IMR-90 (cell line): ENCODE measurements around the gene RSPH9. TPM values are rescaled to one million over a fixed set of nuclear protein-coding genes. Genes with fewer than 3 reads are reported as not detected.

Source experiments
- ATAC-seq: fragments of 200-7000 bp; cut with Tn5 transposase; 2 replicates; pipeline ENCODE4 v1.9.1; 2020; ENCODE audit warnings: low read depth, mild to moderate bottlenecking, moderate library complexity
- BruUV-seq: library from RNA; stranded (reverse); fragments of 400-500 nt; replicated peaks from 2 replicates; lab custom pipeline; 2021; lab: Mats Ljungman, UMichigan
- CTCF ChIA-PET: fragments of 300-600 bp; formaldehyde crosslinking; extraction: SDS; loops from one replicate; lab custom pipeline; 2021; ENCODE audit warnings: antibody characterized with exemption; lab: Yijun Ruan, JAX
- POLR2A ChIA-PET: fragments of 300-600 bp; sonication (Branson Sonifier 250); formaldehyde crosslinking; loops from one replicate; lab custom pipeline; 2022; ENCODE audit warnings: antibody characterized with exemption; ENCODE audit not compliant: unreplicated experiment; lab: Charles Lee
- DNase-seq: peaks from one replicate; pipeline ENCODE4 v3.0.0; 2013
- H2AFZ ChIP-seq: replicated peaks from 2 replicates; pipeline ENCODE3; 2013; ENCODE audit warnings: low read length, mild to moderate bottlenecking; ENCODE audit not compliant: poor library complexity
- H2AK5ac ChIP-seq: 2 replicates; pipeline ENCODE4 v1.6.1; 2013; ENCODE audit warnings: low read depth, low read length, inconsistent platforms
- H2AK9ac ChIP-seq: replicated peaks from 2 replicates; pipeline ENCODE3; 2013; ENCODE audit warnings: mild to moderate bottlenecking, low read depth, low read length, moderate library complexity; ENCODE audit not compliant: poor library complexity
- H2BK120ac ChIP-seq: 2 replicates; pipeline ENCODE4 v1.6.1; 2013; ENCODE audit warnings: low read depth, low read length, inconsistent platforms
- H2BK15ac ChIP-seq: 3 replicates; pipeline ENCODE4 v1.6.1; 2013; ENCODE audit warnings: low read depth, low read length, inconsistent platforms
- H2BK20ac ChIP-seq: 2 replicates; pipeline ENCODE4 v1.6.1; 2013; ENCODE audit warnings: low read depth, mild to moderate bottlenecking, inconsistent platforms, low read length, moderate library complexity
- H2BK5ac ChIP-seq: 2 replicates; pipeline ENCODE4 v1.6.1; 2013; ENCODE audit warnings: mild to moderate bottlenecking, low read depth, low read length, inconsistent platforms; ENCODE audit not compliant: poor library complexity, severe bottlenecking
- H3K14ac ChIP-seq: replicated peaks from 2 replicates; pipeline ENCODE4 v1.6.1; 2013; ENCODE audit warnings: low read depth, low read length, inconsistent platforms
- H3K18ac ChIP-seq: 2 replicates; pipeline ENCODE4 v1.6.1; 2013; ENCODE audit warnings: low read depth, low read length, control low read depth
- H3K23ac ChIP-seq: 2 replicates; pipeline ENCODE4 v1.6.1; 2013; ENCODE audit warnings: low read depth, low read length, inconsistent platforms
- H3K27ac ChIP-seq: 2 replicates; pipeline ENCODE4 v1.5.1; 2013; ENCODE audit warnings: mild to moderate bottlenecking, control low read depth, low read length; ENCODE audit not compliant: insufficient read depth
- H3K27me3 ChIP-seq: 2 replicates; pipeline ENCODE4 v1.6.1; 2013; ENCODE audit warnings: low read length; ENCODE audit not compliant: control insufficient read depth, insufficient read depth
- H3K36me3 ChIP-seq: 2 replicates; pipeline ENCODE4 v1.6.1; 2013; ENCODE audit warnings: low read length, mixed read lengths; ENCODE audit not compliant: control insufficient read depth, insufficient read depth
- H3K4ac ChIP-seq: 2 replicates; pipeline ENCODE4 v1.6.1; 2013; ENCODE audit warnings: low read depth, low read length, inconsistent platforms
- H3K4me1 ChIP-seq: 2 replicates; pipeline ENCODE4 v1.6.1; 2013; ENCODE audit warnings: low read length, mixed read lengths; ENCODE audit not compliant: control insufficient read depth, insufficient read depth
- H3K4me2 ChIP-seq: 2 replicates; pipeline ENCODE4 v1.6.1; 2013; ENCODE audit warnings: low read depth, mild to moderate bottlenecking, control low read depth, low read length, moderate library complexity
- H3K4me3 ChIP-seq: 2 replicates; pipeline ENCODE4 v1.5.1; 2013; ENCODE audit warnings: low read depth, mild to moderate bottlenecking, control low read depth, low read length, moderate library complexity; ENCODE audit not compliant: insufficient read depth
- H3K56ac ChIP-seq: 2 replicates; pipeline ENCODE4 v1.6.1; 2013; ENCODE audit warnings: low read length, inconsistent platforms; ENCODE audit not compliant: insufficient read depth; ENCODE audit errors: extremely low read depth
- H3K79me1 ChIP-seq, 2 experiments: 2 replicates each; pipeline ENCODE4 v1.6.1; 2013; ENCODE audit warnings: low read length in 2 of 2, inconsistent platforms in 1 of 2, low read depth in 1 of 2
- H3K9ac ChIP-seq: 2 replicates; pipeline ENCODE4 v1.6.1; 2013; ENCODE audit warnings: low read depth, low read length, control low read depth
- H3K9me1 ChIP-seq: 2 replicates; pipeline ENCODE4 v1.6.1; 2013; ENCODE audit warnings: low read length, inconsistent platforms; ENCODE audit not compliant: insufficient read depth
- H3K9me3 ChIP-seq: 2 replicates; pipeline ENCODE4 v1.6.1; 2013; ENCODE audit warnings: low read length; ENCODE audit not compliant: control insufficient read depth, insufficient read depth
- H4K20me1 ChIP-seq: 2 replicates; pipeline ENCODE4 v1.6.1; 2013; ENCODE audit warnings: low read length, inconsistent platforms; ENCODE audit not compliant: insufficient read depth
- H4K5ac ChIP-seq: 2 replicates; pipeline ENCODE4 v1.6.1; 2013; ENCODE audit warnings: mild to moderate bottlenecking, low read depth, low read length, control low read depth
- H4K8ac ChIP-seq, 2 experiments: 2 replicates each; pipeline ENCODE4 v1.6.1; 2013; ENCODE audit warnings: low read depth in 2 of 2, low read length in 2 of 2, control low read depth in 1 of 2, inconsistent platforms in 1 of 2
- H4K91ac ChIP-seq: 2 replicates; pipeline ENCODE4 v1.6.1; 2013; ENCODE audit warnings: low read depth, low read length, inconsistent platforms; ENCODE audit not compliant: insufficient read depth
- BHLHE40 ChIP-seq: fragments of 150-350 bp; IDR thresholded peaks from 2 replicates; pipeline ENCODE4 v1.6.1; 2016; ENCODE audit warnings: mild to moderate bottlenecking, low read depth, low read length
- FOS ChIP-seq: fragments of 150-350 bp; IDR thresholded peaks from 2 replicates; pipeline ENCODE4 v1.6.1; 2016; ENCODE audit warnings: low read depth, low read length
- MAFK ChIP-seq: IDR thresholded peaks from 2 replicates; pipeline ENCODE4 v1.6.1; 2012; ENCODE audit warnings: low read depth, low read length, improper control_type of control experiment
- MAZ ChIP-seq: IDR thresholded peaks from 2 replicates; pipeline ENCODE4 v1.6.1; 2012; ENCODE audit warnings: low read depth, mild to moderate bottlenecking, low read length, improper control_type of control experiment, moderate library complexity, borderline replicate concordance
- POLR2A ChIP-seq: IDR thresholded peaks from 2 replicates; pipeline ENCODE4 v1.6.1; 2012; ENCODE audit warnings: mild to moderate bottlenecking, low read depth, low read length
- WGBS, 2 experiments: methylation state at CpG; one replicate each; pipeline versions ENCODE4 v1.1.5 to v1.1.7; 2013; ENCODE audit warnings: missing lambda C conversion rate in 2 of 2; ENCODE audit not compliant: insufficient read length in 1 of 2; ENCODE audit errors: extremely low coverage in 2 of 2; 5-methylcytosine and 5-hydroxymethylcytosine counted together
- dilution Hi-C: fragments of 300-500 bp; cut with HindIII; formaldehyde crosslinking; loops from one replicate; pipeline ENCODE4 v1.14.3; 2018; ENCODE audit warnings: low sequenced_read_pairs; ENCODE audit not compliant: unreplicated experiment
- in situ Hi-C: fragments of 300-500 bp; cut with MboI; formaldehyde crosslinking; loops from 3 replicates; pipeline ENCODE4 v1.14.3; 2019; ENCODE audit warnings: low sequenced_read_pairs, inconsistent platforms, mixed read lengths
- intact Hi-C: fragments of 100-400 bp; cut with micrococcal nuclease; formaldehyde crosslinking; loops from 2 replicates; pipeline ENCODE4 v1.10.0; 2022
- polyA plus RNA-seq, 3 experiments: library from polyadenylated mRNA; depleted of rRNA; stranded (reverse); fragments of >200 nt; gene quantifications; 2 replicates each; pipeline ENCODE4 v1.2.3, GENCODE V29; 2012; ENCODE audit warnings: low replicate concordance in 1 of 3
- total RNA-seq: library from RNA; depleted of rRNA; stranded (reverse); fragments of >200 nt; gene quantifications from 2 replicates; pipeline ENCODE4 v1.2.3, GENCODE V29; 2012

Gene RSPH9
- total and polyA plus RNA-seq, 2 of the 4 experiments (the other 2 are of a cell fraction): 0.18 to 0.21 TPM

DNA sequence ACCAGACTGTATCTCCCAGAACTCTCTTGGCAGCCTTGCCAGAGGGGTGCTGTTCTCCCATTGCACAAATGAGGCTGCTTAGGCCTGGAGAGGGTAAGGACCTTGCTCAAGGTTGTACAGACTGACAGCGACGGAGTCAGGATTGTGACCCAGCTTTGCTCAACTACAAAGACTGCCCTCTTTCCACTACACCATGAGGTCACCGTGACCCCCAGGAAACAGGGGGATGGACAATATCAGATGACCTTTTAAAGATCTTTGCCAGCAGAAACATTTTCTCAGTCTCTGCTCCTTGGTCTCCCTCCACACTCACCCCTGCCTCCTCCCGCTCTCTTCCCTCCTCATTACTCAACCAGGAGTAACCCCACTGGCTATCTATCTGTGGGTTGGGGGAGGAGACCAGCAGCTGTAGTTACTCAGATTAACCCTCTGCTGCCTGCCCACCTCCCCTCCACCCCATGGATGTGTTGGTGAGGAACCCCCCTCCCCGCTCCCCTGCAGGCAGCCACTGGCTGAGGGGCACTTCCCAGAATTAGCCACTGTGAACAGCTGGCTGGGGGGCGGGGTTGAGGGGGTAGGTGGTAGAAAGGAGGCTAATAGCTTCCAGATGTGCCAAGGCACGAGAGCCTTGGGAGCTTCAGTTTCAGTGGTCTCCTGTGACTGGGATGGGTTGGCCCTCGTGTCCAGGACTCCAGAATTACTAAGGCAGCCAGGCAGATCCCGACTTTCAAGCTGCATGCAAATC lies 69.6 kb downstream of the RSPH9 start:
- DNase-seq: peak; percentile 59
- 0 out of 2 replicates have a peak overlapping the region, but pooled peaks have one; percentile 25 for H2BK20ac ChIP-seq
- no peak overlapping the region for H3K14ac ChIP-seq
- H2AK9ac ChIP-seq: no peak overlapping the region
- peak overlapping the region; percentile 9; the same call in 1 of the 2 replicates for H3K18ac ChIP-seq
- no peak overlapping the region for H4K91ac ChIP-seq
- WGBS, 2 experiments: 45% methylated on average over 4 of the region's 9 CpGs; no CpG with 5 or more reads in 1 of the 2 experiments
- peaks cover 5% of the 10 kb centered on the region; the same call in 1 of the 2 replicates for H3K9me1 ChIP-seq
- peak; percentile 76 for ATAC-seq
- H4K5ac ChIP-seq: no peak overlapping the region; the same call in 1 of the 2 replicates
- no peak overlapping the region for H2BK15ac ChIP-seq
- H4K8ac ChIP-seq: no peak overlapping the region
- no peak overlapping the region for H3K9ac ChIP-seq
- H2AFZ ChIP-seq: no peak overlapping the region
- H3K27ac ChIP-seq: no peak overlapping the region
- no peak for TF ChIP-seq BHLHE40
- no peak for TF ChIP-seq POLR2A
- TF ChIP-seq MAZ: no peak
- TF ChIP-seq FOS: no peak
- no peak for TF ChIP-seq MAFK
- BruUV-seq: no TSS peak
- no peak overlapping the region for H2BK120ac ChIP-seq
- H3K36me3 ChIP-seq: no peaks in the 10 kb centered on the region
- no peak overlapping the region for H2BK5ac ChIP-seq
- no peak overlapping the region for H3K23ac ChIP-seq
- H3K4me1 ChIP-seq: peaks cover 6% of the 10 kb centered on the region
- no peaks in the 10 kb centered on the region for H3K9me3 ChIP-seq
- peaks cover 25% of the 10 kb centered on the region for H3K27me3 ChIP-seq
- H3K4me2 ChIP-seq: no peak overlapping the region; the same call in 1 of the 2 replicates
- no peaks in the 10 kb centered on the region for H3K79me1 ChIP-seq
- in situ Hi-C loops: no loop called here
- ChIA-PET POLR2A (no interaction called here), CTCF (no interaction called here)
- no peaks in the 10 kb centered on the region for H4K20me1 ChIP-seq
- dilution Hi-C loops: no loop called here
- intact Hi-C loops: no loop called here
- no peak overlapping the region for H3K4me3 ChIP-seq
- peak overlapping the region; percentile 11 for H3K4ac ChIP-seq
- H3K56ac ChIP-seq: no peak overlapping the region
- peak overlapping the region; percentile 7 for H2AK5ac ChIP-seq
